HepG2 (cell line): ENCODE data around the gene ANGPTL2. TPM values are rescaled to one million over a fixed set of nuclear protein-coding genes. Genes with fewer than 3 reads are reported as not detected.

Source experiments
- ARNTL ChIP-seq: sonication (generic); formaldehyde crosslinking; IDR thresholded peaks from 2 replicates; pipeline ENCODE4 v1.4.0; 2020; ENCODE audit warnings: mild to moderate bottlenecking, missing genetic modification reagents
- ATF7-NPFF ChIP-seq: sonication (generic); formaldehyde crosslinking; IDR thresholded peaks from 2 replicates; pipeline ENCODE4 v1.8.1; 2023; ENCODE audit warnings: mild to moderate bottlenecking, low read depth, missing genetic modification reagents, moderate library complexity
- GPN1 ChIP-seq: sonication (generic); formaldehyde crosslinking; IDR thresholded peaks from 2 replicates; pipeline ENCODE4 v1.5.1; 2020; ENCODE audit warnings: missing genetic modification reagents, borderline replicate concordance
- HINFP ChIP-seq: sonication (generic); formaldehyde crosslinking; IDR thresholded peaks from 2 replicates; pipeline ENCODE4 v1.4.0; 2020; ENCODE audit warnings: low read depth, mild to moderate bottlenecking, missing genetic modification reagents
- KLF16 ChIP-seq, 2 experiments: sonication (generic) in 1 of 2; formaldehyde crosslinking in 1 of 2; IDR thresholded peaks; 2 replicates each; pipeline versions ENCODE4 v1.6.1 to v1.8.0; 2016 to 2023; ENCODE audit warnings: missing genetic modification reagents in 2 of 2, missing compliant biosample characterization in 1 of 2
- NR2F2 ChIP-seq: IDR thresholded peaks from 2 replicates; pipeline ENCODE4 v1.6.1; 2012; ENCODE audit warnings: low read depth, inconsistent platforms, borderline replicate concordance
- TMF1 ChIP-seq: sonication (generic); formaldehyde crosslinking; IDR thresholded peaks from 2 replicates; pipeline ENCODE4 v1.8.1; 2022; ENCODE audit warnings: low read depth, missing genetic modification reagents
- ZBTB46 ChIP-seq: sonication (generic); formaldehyde crosslinking; IDR thresholded peaks from 2 replicates; pipeline ENCODE4 v1.4.0; 2020; ENCODE audit warnings: mild to moderate bottlenecking, missing genetic modification reagents, borderline replicate concordance
- ZKSCAN5 ChIP-seq: sonication (generic); formaldehyde crosslinking; IDR thresholded peaks from 2 replicates; pipeline ENCODE4 v1.5.1; 2020; ENCODE audit warnings: mild to moderate bottlenecking, missing genetic modification reagents
- ZNF121 ChIP-seq: sonication (generic); formaldehyde crosslinking; IDR thresholded peaks from 2 replicates; pipeline ENCODE4 v1.5.0; 2020; ENCODE audit warnings: mild to moderate bottlenecking, missing genetic modification reagents
- ZNF160 ChIP-seq: sonication (generic); formaldehyde crosslinking; IDR thresholded peaks from 2 replicates; pipeline ENCODE4 v1.8.0; 2022; ENCODE audit warnings: mild to moderate bottlenecking, inconsistent platforms, missing genetic modification reagents
- ZNF225 ChIP-seq: sonication (generic); formaldehyde crosslinking; IDR thresholded peaks from 2 replicates; pipeline ENCODE4 v1.4.0; 2020; ENCODE audit warnings: mild to moderate bottlenecking, missing genetic modification reagents
- ZNF235 ChIP-seq: sonication (generic); formaldehyde crosslinking; IDR thresholded peaks from 2 replicates; pipeline ENCODE4 v1.8.1; 2023; ENCODE audit warnings: mild to moderate bottlenecking, missing genetic modification reagents, borderline replicate concordance
- ZNF619 ChIP-seq: sonication (generic); formaldehyde crosslinking; IDR thresholded peaks from 2 replicates; pipeline ENCODE4 v1.4.0; 2020; ENCODE audit warnings: mild to moderate bottlenecking, missing genetic modification reagents
- ZNF652 ChIP-seq: IDR thresholded peaks from 2 replicates; pipeline ENCODE4 v1.6.1; 2016; ENCODE audit warnings: low read depth, borderline replicate concordance
- ZNF777 ChIP-seq: sonication (generic); formaldehyde crosslinking; IDR thresholded peaks from 2 replicates; pipeline ENCODE4 v1.4.0; 2020; ENCODE audit warnings: missing genetic modification reagents
- ZSCAN20 ChIP-seq: sonication (generic); formaldehyde crosslinking; IDR thresholded peaks from 2 replicates; pipeline ENCODE4 v1.4.0; 2020; ENCODE audit warnings: missing genetic modification reagents, mild to moderate bottlenecking, borderline replicate concordance
- polyA plus RNA-seq, 8 experiments: library from polyadenylated mRNA; depleted of rRNA in 3 of 8; stranded (reverse) in 7 of 8; unstranded in 1 of 8; fragments of >200 nt; fragmentation: Illumina TruSeq in 4 of 8; extraction: Trizol in 4 of 8; gene quantifications; 2 replicates each; pipeline versions ENCODE4 v1.2.1 to v1.2.3, GENCODE V29; 2011 to 2016; ENCODE audit warnings: low read depth in 4 of 8, missing spikeins in 1 of 8, mixed read lengths in 1 of 8; ENCODE audit not compliant: insufficient read depth in 1 of 8
- total RNA-seq, 5 experiments: library from RNA; depleted of rRNA; stranded (reverse); fragments of >200 nt; fragmentation: Illumina TruSeq; extraction: Trizol; gene quantifications; 2 replicates each; pipeline ENCODE4 v1.2.3, GENCODE V29; 2016; ENCODE audit warnings: low read depth in 1 of 5
- TF ChIP-seq, protein P1 (sequence below): sonication (generic); formaldehyde crosslinking; IDR thresholded peaks from 2 replicates; pipeline ENCODE4 v1.4.0; 2020; ENCODE audit warnings: missing genetic modification reagents, borderline replicate concordance
- TF ChIP-seq, protein P2 (sequence below): sonication (generic); formaldehyde crosslinking; IDR thresholded peaks from 2 replicates; pipeline ENCODE4 v1.4.0; 2020; ENCODE audit warnings: missing genetic modification reagents

ANGPTL2 gene
- total and polyA plus RNA-seq, 2 of the 13 experiments (the other 11 are each of a cell fraction or from before 2014, with no cell fraction given): 0.91 to 21.0 TPM

GRCh38 chr9:127159325-127159801 lies 36.9 kb upstream of the ANGPTL2 start (continued):
- TF ChIP-seq ZNF777 (CRISPR knock-in tag) (no peak), ZBTB46 (CRISPR knock-in tag) (no peak), ZNF121 (CRISPR knock-in tag) (no peak), ATF7-NPFF (CRISPR knock-in tag) (peak; percentile 97), ZKSCAN5 (CRISPR knock-in tag) (0 out of 2 replicates have a peak, but pooled peaks have one; percentile 67), ZNF225 (CRISPR knock-in tag) (peak; percentile 94; the same call in 1 of the 2 replicates), ZNF619 (CRISPR knock-in tag) (peak; percentile 97), ZNF160 (CRISPR knock-in tag) (peak; percentile 96), ZSCAN20 (peak; percentile 81; the same call in 1 of the 2 replicates), HINFP (peak; percentile 95), NR2F2 (no peak), ZNF235 (CRISPR knock-in tag) (peak; percentile 74; the same call in 1 of the 2 replicates), ARNTL (CRISPR knock-in tag) (peak; percentile 100), ZNF652 (peak; percentile 62), GPN1 (CRISPR knock-in tag) (no peak), TMF1 (peak; percentile 96), KLF16 (CRISPR knock-in tag; IDR thresholded peaks at IDR 0.05) (peak; percentile 84 to 99; a peak in 3 of 4 replicates)
- TF ChIP-seq, protein P1, sequence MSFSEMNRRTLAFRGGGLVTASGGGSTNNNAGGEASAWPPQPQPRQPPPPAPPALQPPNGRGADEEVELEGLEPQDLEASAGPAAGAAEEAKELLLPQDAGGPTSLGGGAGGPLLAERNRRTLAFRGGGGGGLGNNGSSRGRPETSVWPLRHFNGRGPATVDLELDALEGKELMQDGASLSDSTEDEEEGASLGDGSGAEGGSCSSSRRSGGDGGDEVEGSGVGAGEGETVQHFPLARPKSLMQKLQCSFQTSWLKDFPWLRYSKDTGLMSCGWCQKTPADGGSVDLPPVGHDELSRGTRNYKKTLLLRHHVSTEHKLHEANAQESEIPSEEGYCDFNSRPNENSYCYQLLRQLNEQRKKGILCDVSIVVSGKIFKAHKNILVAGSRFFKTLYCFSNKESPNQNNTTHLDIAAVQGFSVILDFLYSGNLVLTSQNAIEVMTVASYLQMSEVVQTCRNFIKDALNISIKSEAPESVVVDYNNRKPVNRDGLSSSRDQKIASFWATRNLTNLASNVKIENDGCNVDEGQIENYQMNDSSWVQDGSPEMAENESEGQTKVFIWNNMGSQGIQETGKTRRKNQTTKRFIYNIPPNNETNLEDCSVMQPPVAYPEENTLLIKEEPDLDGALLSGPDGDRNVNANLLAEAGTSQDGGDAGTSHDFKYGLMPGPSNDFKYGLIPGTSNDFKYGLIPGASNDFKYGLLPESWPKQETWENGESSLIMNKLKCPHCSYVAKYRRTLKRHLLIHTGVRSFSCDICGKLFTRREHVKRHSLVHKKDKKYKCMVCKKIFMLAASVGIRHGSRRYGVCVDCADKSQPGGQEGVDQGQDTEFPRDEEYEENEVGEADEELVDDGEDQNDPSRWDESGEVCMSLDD (CRISPR knock-in tag): peak; percentile 79; the same call in 1 of the 2 replicates
- TF ChIP-seq, protein P2, sequence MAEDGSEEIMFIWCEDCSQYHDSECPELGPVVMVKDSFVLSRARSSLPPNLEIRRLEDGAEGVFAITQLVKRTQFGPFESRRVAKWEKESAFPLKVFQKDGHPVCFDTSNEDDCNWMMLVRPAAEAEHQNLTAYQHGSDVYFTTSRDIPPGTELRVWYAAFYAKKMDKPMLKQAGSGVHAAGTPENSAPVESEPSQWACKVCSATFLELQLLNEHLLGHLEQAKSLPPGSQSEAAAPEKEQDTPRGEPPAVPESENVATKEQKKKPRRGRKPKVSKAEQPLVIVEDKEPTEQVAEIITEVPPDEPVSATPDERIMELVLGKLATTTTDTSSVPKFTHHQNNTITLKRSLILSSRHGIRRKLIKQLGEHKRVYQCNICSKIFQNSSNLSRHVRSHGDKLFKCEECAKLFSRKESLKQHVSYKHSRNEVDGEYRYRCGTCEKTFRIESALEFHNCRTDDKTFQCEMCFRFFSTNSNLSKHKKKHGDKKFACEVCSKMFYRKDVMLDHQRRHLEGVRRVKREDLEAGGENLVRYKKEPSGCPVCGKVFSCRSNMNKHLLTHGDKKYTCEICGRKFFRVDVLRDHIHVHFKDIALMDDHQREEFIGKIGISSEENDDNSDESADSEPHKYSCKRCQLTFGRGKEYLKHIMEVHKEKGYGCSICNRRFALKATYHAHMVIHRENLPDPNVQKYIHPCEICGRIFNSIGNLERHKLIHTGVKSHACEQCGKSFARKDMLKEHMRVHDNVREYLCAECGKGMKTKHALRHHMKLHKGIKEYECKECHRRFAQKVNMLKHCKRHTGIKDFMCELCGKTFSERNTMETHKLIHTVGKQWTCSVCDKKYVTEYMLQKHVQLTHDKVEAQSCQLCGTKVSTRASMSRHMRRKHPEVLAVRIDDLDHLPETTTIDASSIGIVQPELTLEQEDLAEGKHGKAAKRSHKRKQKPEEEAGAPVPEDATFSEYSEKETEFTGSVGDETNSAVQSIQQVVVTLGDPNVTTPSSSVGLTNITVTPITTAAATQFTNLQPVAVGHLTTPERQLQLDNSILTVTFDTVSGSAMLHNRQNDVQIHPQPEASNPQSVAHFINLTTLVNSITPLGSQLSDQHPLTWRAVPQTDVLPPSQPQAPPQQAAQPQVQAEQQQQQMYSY (CRISPR knock-in tag): 0 out of 2 replicates have a peak, but pooled peaks have one; percentile 25
